GM12872 (cell line): Measurements from ENCODE around the gene PPP1R26.

Source experiments
- TF ChIP-seq, protein P1 (sequence below): IDR thresholded peaks from 3 replicates; pipeline ENCODE4 v1.5.1; 2011; ENCODE audit warnings: low read depth, mild to moderate bottlenecking, low read length, moderate library complexity; ENCODE audit not compliant: insufficient read depth

The PPP1R26 gene

DNA sequence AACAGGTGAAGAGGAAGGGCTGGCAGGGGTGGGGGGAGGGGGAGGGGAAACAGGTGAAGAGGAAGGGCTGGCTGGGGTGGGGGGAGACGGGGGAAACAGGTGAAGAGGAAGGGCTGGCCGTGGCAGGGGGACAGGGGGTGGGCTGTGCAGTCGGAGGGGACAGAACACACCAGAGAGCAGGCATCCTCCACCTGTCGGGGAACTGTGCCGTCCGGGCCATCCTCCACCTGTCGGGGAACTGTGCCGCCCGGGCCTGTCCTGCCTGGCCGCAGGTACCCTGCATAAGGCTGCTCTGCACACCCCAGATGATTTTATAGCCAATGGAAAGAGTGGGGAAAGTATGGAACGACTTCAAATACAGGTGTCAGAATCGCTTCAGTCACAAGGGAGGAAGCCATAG lies 32.5 kb upstream of the PPP1R26 start:
- TF ChIP-seq, protein P1, sequence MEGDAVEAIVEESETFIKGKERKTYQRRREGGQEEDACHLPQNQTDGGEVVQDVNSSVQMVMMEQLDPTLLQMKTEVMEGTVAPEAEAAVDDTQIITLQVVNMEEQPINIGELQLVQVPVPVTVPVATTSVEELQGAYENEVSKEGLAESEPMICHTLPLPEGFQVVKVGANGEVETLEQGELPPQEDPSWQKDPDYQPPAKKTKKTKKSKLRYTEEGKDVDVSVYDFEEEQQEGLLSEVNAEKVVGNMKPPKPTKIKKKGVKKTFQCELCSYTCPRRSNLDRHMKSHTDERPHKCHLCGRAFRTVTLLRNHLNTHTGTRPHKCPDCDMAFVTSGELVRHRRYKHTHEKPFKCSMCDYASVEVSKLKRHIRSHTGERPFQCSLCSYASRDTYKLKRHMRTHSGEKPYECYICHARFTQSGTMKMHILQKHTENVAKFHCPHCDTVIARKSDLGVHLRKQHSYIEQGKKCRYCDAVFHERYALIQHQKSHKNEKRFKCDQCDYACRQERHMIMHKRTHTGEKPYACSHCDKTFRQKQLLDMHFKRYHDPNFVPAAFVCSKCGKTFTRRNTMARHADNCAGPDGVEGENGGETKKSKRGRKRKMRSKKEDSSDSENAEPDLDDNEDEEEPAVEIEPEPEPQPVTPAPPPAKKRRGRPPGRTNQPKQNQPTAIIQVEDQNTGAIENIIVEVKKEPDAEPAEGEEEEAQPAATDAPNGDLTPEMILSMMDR, result no peak

DNA sequence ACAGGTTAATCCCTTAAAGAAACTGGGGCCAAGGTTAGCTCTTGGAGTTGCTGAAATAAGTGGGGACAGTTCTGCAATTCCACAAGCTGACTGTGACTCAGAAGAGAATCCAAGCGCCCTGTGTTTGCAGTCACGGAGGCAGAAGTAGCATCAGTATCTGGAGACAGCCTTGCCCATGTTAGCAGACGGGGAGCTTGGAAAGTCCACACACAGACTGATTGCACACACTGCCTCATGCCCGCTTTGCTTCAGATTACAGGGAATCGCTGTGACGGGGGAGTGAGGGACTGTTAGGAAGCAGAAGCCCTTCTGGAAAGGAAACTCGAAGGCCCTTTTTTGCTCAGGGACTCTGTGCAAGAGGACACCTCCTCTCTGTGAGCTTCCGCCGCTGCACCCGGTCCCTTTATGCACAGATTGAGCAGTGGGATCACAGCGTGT lies 30.9 kb upstream of the PPP1R26 start:
- TF ChIP-seq, protein P1, result no peak

- TF ChIP-seq, protein P1, result no peak
Measured at GRCh38 chr9:135450956-135451355, 28.6 kb upstream of the PPP1R26 start.

DNA sequence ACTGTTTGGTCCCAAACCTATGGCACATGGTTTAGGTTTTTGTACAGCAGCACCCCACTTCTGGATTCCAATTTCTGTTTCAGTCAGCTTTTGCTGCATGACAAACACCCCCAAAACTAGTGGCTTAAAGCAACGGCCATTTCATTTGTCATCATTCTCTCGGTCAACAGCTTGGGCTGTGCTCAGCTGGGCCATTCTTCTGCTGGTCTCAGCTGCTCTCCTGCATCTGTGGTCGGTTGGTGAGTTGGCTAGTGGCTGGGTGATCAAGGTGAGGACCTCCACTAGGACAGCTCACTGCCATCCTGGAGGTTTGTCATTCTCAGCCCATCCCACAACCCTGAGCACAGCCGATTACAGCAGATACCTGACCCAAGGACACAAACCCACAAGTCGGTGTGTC lies 24.8 kb upstream of the PPP1R26 start:
- TF ChIP-seq, protein P1, result no peak

- TF ChIP-seq, protein P1, result no peak
Measured at GRCh38 chr9:135455401-135456030, 24.1 kb upstream of the PPP1R26 start.

DNA sequence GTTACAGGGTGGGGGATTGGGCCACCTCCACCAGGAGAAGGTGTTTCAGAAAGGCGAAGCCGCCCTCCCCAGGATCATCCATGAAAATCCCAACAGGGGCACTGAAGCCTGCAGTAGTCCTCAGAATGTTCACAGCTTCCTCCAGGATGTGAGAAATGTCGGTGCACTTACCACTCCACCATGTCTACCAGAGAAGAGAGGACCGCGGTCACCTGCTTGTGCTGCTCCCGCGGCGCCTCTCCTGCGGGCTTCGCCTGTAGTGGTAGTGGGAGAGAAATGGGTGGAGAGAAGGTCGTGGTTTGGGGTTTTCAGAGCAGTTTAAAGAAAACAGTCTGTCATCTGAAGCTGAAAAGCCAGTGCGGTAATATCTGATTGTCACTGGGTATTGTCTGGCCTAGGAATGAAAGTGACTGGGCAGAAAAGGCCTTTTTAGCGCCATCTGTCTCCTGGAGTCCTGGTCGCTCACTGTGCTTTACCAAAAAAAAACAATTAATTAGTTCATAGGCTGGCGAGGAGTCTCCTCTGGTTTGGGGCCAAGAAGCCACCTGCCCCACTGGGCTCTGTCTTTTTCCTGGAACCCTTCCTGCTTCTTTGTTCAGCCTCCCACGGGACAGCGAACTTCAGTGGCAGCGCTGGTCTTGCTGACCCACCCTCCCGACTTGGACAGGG lies 23.0 kb upstream of the PPP1R26 start:
- TF ChIP-seq, protein P1, result no peak

- TF ChIP-seq, protein P1, result no peak
Measured at GRCh38 chr9:135461936-135462335, 17.6 kb upstream of the PPP1R26 start.
